PC-3 (cell line): Measurements from ENCODE around the gene UBE2D4. TPM values are rescaled to one million over a fixed set of nuclear protein-coding genes. Genes with fewer than 3 reads are reported as not detected.

Source experiments
- ATAC-seq: fragments of 200-7000 bp; cut with Tn5 transposase; 2 replicates; pipeline ENCODE4 v1.9.1; 2020; ENCODE audit warnings: mild to moderate bottlenecking, moderate library complexity
- BruUV-seq: library from RNA; stranded (reverse); fragments of 400-500 nt; replicated peaks from 2 replicates; lab custom pipeline; 2021; lab: Mats Ljungman, UMichigan
- CTCF ChIA-PET: fragments of 300-600 bp; sonication (Branson Sonifier 250); formaldehyde crosslinking; loops from one replicate; lab custom pipeline; 2022; ENCODE audit warnings: antibody characterized with exemption; lab: Charles Lee
- POLR2A ChIA-PET: fragments of 300-600 bp; sonication (Branson Sonifier 250); formaldehyde crosslinking; loops from one replicate; lab custom pipeline; 2022; ENCODE audit warnings: antibody characterized with exemption; ENCODE audit not compliant: unreplicated experiment; lab: Charles Lee
- DNase-seq: peaks from one replicate; pipeline ENCODE4 v3.0.0-alpha.2; 2015
- H2AFZ ChIP-seq: fragments of 300-600 bp; sonication (generic); 2 replicates; pipeline ENCODE4 v1.6.0; 2016; ENCODE audit warnings: antibody characterized with exemption, low read length
- H3F3A ChIP-seq: fragments of 300-600 bp; sonication (generic); one replicate; pipeline ENCODE4 v1.6.0; 2017; ENCODE audit warnings: antibody characterized with exemption, low read length, control low read depth, mild to moderate bottlenecking; ENCODE audit not compliant: unreplicated experiment
- H3K27ac ChIP-seq: fragments of 300-600 bp; sonication (generic); 2 replicates; pipeline ENCODE4 v1.5.1; 2016; ENCODE audit warnings: mild to moderate bottlenecking, low read length
- H3K27me3 ChIP-seq: fragments of 300-600 bp; sonication (generic); 2 replicates; pipeline ENCODE4 v1.6.1; 2016; ENCODE audit warnings: low read length, mixed read lengths
- H3K36me3 ChIP-seq: fragments of 300-600 bp; sonication (generic); 2 replicates; pipeline ENCODE4 v1.6.1; 2016; ENCODE audit warnings: low read depth, mixed run types, low read length, mixed read lengths
- H3K4me1 ChIP-seq: fragments of 300-600 bp; sonication (generic); 2 replicates; pipeline ENCODE4 v1.5.1; 2016; ENCODE audit warnings: low read length; ENCODE audit not compliant: insufficient read depth
- H3K4me2 ChIP-seq: fragments of 300-600 bp; sonication (generic); 2 replicates; pipeline ENCODE4 v1.6.0; 2016; ENCODE audit warnings: low read length
- H3K4me3 ChIP-seq: fragments of 300-600 bp; sonication (generic); 2 replicates; pipeline ENCODE4 v1.5.1; 2016; ENCODE audit warnings: mild to moderate bottlenecking, low read length, mixed read lengths
- H3K79me2 ChIP-seq: fragments of 300-600 bp; sonication (generic); 2 replicates; pipeline ENCODE4 v1.6.1; 2017; ENCODE audit warnings: low read length, mixed read lengths
- H3K9ac ChIP-seq: fragments of 300-600 bp; sonication (generic); 2 replicates; pipeline ENCODE4 v1.6.0; 2016; ENCODE audit warnings: mild to moderate bottlenecking, low read length
- H3K9me2 ChIP-seq: fragments of 300-600 bp; sonication (generic); replicated peaks from 2 replicates; pipeline ENCODE4 v1.6.1; 2016; ENCODE audit warnings: mixed run types, low read length, mixed read lengths
- H3K9me3 ChIP-seq: fragments of 300-600 bp; sonication (generic); 2 replicates; pipeline ENCODE4 v1.6.1; 2016; ENCODE audit warnings: low read length, mixed read lengths
- H4K20me1 ChIP-seq: fragments of 300-600 bp; sonication (generic); 2 replicates; pipeline ENCODE4 v1.6.1; 2016; ENCODE audit warnings: low read length, mixed read lengths
- EZH2 ChIP-seq: fragments of 300-600 bp; sonication (generic); IDR thresholded peaks from one replicate; pipeline ENCODE4 v1.6.1; 2017; ENCODE audit warnings: antibody characterized with exemption, mild to moderate bottlenecking, low read length; ENCODE audit not compliant: unreplicated experiment
- EZH2phosphoT487 ChIP-seq: fragments of 300-600 bp; sonication (generic); IDR thresholded peaks from 2 replicates; pipeline ENCODE4 v1.6.1; 2018; ENCODE audit warnings: mild to moderate bottlenecking, antibody characterized with exemption, low read length, borderline replicate concordance
- intact Hi-C: fragments of 100-400 bp; cut with micrococcal nuclease; formaldehyde crosslinking; loops from 2 replicates; pipeline ENCODE4 v1.9.0; 2023
- total RNA-seq: library from RNA; depleted of rRNA; stranded (reverse); fragments of >200 nt; gene quantifications from 2 replicates; pipeline ENCODE4 v1.2.3, GENCODE V29; 2014
- TF ChIP-seq, protein P1 (sequence below): fragments of 300-600 bp; sonication (generic); conservative IDR thresholded peaks from 2 replicates; pipeline ENCODE4 v1.5.1; 2017; ENCODE audit warnings: antibody characterized with exemption, low read depth, mild to moderate bottlenecking, low read length

UBE2D4 gene
- total RNA-seq, 1 experiment from 2014 or later: 11.8 TPM

DNA sequence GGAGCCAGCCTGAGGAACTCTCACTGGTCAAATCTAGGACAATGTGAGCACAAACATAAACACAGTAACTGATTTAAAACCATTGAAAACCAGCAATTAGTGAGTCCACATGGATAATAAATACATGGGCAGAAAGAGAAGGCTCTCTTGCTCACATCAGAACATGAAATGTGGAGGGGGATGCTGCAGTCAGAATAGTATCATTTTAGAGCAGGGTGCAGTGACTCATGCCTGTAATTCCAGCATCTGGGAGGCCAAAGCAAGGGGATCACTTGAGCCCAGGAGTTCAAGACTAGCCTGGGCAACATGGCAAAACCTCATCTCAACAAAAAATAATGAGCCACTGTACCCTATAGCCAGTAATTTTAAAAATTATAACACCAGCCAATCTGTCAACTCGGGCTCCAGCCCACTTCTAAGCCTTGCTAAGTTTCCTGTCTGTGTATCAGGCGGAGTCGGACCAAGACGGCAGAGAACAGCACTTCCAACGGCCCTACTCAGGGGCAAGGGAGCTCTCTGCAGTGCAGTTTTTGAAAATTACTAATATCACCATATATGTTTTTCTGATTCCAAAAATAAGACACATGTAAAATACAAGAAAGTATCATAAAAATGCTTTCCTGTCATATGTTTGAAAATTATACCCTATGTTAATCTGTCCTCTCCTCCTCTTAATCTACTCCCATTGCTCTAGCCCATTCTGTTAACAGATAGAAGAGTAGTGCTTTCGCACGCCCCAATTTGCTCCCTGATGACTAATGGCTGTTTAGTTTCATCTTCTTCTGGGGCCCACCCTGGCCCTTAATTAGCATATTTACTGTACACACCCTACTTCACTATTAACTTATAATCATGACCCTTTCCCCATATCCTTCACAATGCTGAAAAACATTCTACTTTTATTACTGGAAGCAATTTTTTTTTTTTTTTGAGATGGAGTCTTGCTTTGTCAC lies 37.0 kb upstream of the UBE2D4 start:
- DNase-seq: no peak
- Histone ChIP-seq H3K4me3 (no peak overlapping the region), H2AFZ (no peak overlapping the region), H3K27me3 (no peaks in the 10 kb centered on the region), H3K9ac (no peak overlapping the region), H4K20me1 (no peaks in the 10 kb centered on the region), H3K9me2 (no peaks in the 10 kb centered on the region), H3K4me1 (no peaks in the 10 kb centered on the region), H3K4me2 (no peak overlapping the region), H3K79me2 (peaks cover 65% of the 10 kb centered on the region), H3F3A (no peaks in the 10 kb centered on the region), H3K9me3 (no peaks in the 10 kb centered on the region), H3K27ac (no peak overlapping the region), H3K36me3 (peaks cover 10% of the 10 kb centered on the region)
- TF ChIP-seq, protein P1, sequence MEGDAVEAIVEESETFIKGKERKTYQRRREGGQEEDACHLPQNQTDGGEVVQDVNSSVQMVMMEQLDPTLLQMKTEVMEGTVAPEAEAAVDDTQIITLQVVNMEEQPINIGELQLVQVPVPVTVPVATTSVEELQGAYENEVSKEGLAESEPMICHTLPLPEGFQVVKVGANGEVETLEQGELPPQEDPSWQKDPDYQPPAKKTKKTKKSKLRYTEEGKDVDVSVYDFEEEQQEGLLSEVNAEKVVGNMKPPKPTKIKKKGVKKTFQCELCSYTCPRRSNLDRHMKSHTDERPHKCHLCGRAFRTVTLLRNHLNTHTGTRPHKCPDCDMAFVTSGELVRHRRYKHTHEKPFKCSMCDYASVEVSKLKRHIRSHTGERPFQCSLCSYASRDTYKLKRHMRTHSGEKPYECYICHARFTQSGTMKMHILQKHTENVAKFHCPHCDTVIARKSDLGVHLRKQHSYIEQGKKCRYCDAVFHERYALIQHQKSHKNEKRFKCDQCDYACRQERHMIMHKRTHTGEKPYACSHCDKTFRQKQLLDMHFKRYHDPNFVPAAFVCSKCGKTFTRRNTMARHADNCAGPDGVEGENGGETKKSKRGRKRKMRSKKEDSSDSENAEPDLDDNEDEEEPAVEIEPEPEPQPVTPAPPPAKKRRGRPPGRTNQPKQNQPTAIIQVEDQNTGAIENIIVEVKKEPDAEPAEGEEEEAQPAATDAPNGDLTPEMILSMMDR: no peak
- no peak for TF ChIP-seq EZH2phosphoT487
- no peak for TF ChIP-seq EZH2
- ChIA-PET POLR2A (no interaction called here), CTCF (no interaction called here)
- no TSS peak for BruUV-seq
- intact Hi-C loops: no loop called here
- ATAC-seq: no peak; the same call in 1 of the 2 replicates

DNA sequence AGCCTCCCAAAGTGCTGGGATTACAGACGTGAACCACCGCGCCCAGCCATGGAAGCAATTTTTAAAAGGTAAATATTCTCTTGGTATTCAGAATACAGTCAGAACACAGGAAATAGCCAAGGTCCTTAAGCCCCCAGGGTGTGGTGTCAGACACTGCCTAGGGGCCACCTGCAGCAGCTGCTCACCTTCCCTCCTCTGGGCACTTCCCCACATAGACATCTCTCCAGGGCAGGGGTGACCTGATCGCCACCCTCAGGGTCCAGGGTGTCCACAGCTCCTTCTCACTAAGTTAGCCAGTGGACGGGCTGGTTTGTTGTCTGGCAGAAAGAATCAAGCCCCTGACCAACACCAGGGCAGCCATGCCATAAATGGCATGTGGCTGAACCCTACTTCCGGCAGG lies 35.8 kb upstream of the UBE2D4 start:
- Histone ChIP-seq H3K4me2 (no peak overlapping the region), H3K27ac (no peak overlapping the region), H3F3A (no peaks in the 10 kb centered on the region), H3K9me3 (no peaks in the 10 kb centered on the region), H4K20me1 (no peaks in the 10 kb centered on the region), H3K27me3 (no peaks in the 10 kb centered on the region), H3K9me2 (no peaks in the 10 kb centered on the region), H3K36me3 (peaks cover 10% of the 10 kb centered on the region), H3K9ac (no peak overlapping the region), H3K4me1 (no peaks in the 10 kb centered on the region), H2AFZ (no peak overlapping the region), H3K4me3 (no peak overlapping the region), H3K79me2 (peaks cover 77% of the 10 kb centered on the region)
- no peak for DNase-seq
- ChIA-PET CTCF (no interaction called here), POLR2A (interaction anchor here (0.6 kb wide), 1 partner anchor 142 kb away, joined by 8 read pairs; no protein-coding TSS in a partner anchor)
- intact Hi-C loops: no loop called here
- no peak for TF ChIP-seq EZH2phosphoT487
- TF ChIP-seq, protein P1: no peak
- no peak for TF ChIP-seq EZH2
- no TSS peak for BruUV-seq
- no peak for ATAC-seq
